Measurements from ENCODE around the gene KLK2. TPM values are rescaled to one million over a fixed set of nuclear protein-coding genes. Genes with fewer than 3 reads are reported as not detected.

Gene KLK2
- polyA plus RNA-seq, 3 donors = not detected

DNA sequence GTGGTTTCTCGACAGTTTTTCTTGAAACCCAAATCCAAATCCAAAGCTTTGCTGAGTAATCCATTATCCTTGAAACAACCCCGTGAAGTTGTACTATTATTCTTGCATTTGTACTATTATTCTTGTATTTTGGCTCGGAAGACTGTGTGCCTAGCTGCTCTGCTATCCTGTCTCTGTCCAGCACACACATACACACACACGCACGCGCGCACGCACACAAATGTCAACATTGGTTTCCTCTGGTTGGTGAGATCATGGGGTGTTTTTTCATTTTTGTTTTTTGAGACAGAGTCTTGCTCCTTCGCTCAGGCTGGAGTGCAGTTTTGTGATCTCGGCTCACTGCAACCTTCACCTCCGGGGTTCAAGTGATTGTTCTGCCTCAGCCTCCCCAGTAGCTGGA lies 52.9 kb downstream of the KLK2 start:
- no peaks in the 10 kb centered on the region for H3K36me3 Mint-ChIP-seq
- WGBS (ENCODE audit: insufficient coverage) = no CpG with 5 or more reads among the region's 11 CpGs
- Histone ChIP-seq H4K20me1 (ENCODE audit: insufficient read depth, low read length) (no peaks in the 10 kb centered on the region), H3K27ac (ENCODE audit: low read depth in 1 of 2, low read length in 2 of 2) (no peak overlapping the region), H3K4me2 (replicated peaks; ENCODE audit: extremely low read depth, low read length, poor library complexity, severe bottlenecking) (no peak overlapping the region), H3K9me3 (replicated peaks in 1 of 2; ENCODE audit: control insufficient read depth in 1 of 2, insufficient read depth in 1 of 2, low read length in 2 of 2) (no peaks in the 10 kb centered on the region), H3K36me3 (replicated peaks in 1 of 2; ENCODE audit: control insufficient read depth in 1 of 2, insufficient read depth in 2 of 2, low read length in 2 of 2) (no peaks in the 10 kb centered on the region), H3K9ac (ENCODE audit: insufficient read depth, low read length, poor library complexity, severe bottlenecking) (no peak overlapping the region), H2AFZ (ENCODE audit: insufficient read depth, low read depth, low read length, poor library complexity, severe bottlenecking) (no peak overlapping the region), H3K4me1 (ENCODE audit: control insufficient read depth in 1 of 2, insufficient read depth in 2 of 2, low read length in 2 of 2) (no peaks in the 10 kb centered on the region), H3K27me3 (ENCODE audit: control insufficient read depth in 2 of 2, insufficient read depth in 2 of 2, low read length in 2 of 2) (peaks cover 0 to 7% of the 10 kb centered on the region in 2 donors), H3K4me3 (replicated peaks in 1 of 3; ENCODE audit: low read depth in 2 of 3, low read length in 3 of 3) (no peak overlapping the region), H3K79me2 (ENCODE audit: insufficient read depth, low read length) (no peaks in the 10 kb centered on the region)
- TF ChIP-seq, protein P1, sequence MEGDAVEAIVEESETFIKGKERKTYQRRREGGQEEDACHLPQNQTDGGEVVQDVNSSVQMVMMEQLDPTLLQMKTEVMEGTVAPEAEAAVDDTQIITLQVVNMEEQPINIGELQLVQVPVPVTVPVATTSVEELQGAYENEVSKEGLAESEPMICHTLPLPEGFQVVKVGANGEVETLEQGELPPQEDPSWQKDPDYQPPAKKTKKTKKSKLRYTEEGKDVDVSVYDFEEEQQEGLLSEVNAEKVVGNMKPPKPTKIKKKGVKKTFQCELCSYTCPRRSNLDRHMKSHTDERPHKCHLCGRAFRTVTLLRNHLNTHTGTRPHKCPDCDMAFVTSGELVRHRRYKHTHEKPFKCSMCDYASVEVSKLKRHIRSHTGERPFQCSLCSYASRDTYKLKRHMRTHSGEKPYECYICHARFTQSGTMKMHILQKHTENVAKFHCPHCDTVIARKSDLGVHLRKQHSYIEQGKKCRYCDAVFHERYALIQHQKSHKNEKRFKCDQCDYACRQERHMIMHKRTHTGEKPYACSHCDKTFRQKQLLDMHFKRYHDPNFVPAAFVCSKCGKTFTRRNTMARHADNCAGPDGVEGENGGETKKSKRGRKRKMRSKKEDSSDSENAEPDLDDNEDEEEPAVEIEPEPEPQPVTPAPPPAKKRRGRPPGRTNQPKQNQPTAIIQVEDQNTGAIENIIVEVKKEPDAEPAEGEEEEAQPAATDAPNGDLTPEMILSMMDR (IDR thresholded peaks at IDR 0.05) = no peak
- H3K27me3 Mint-ChIP-seq (ENCODE audit: low read depth in 3 of 3) = peaks cover 13 to 32% (median 15%) of the 10 kb centered on the region in 3 donors
- peaks cover 0 to 2% (median 0%) of the 10 kb centered on the region in 7 donors for H3K9me3 Mint-ChIP-seq
- peaks cover 11% of the 10 kb centered on the region for H3K4me1 Mint-ChIP-seq
- intact Hi-C loops (cut with micrococcal nuclease) = loop anchor here in 1 of 2 donors (10.0 kb wide), 1 partner anchor 239 kb away; no protein-coding TSS in a partner anchor
- no peak for DNase-seq
- H3K27ac Mint-ChIP-seq = no peak overlapping the region
- no peak overlapping the region for H3K4me3 Mint-ChIP-seq

DNA sequence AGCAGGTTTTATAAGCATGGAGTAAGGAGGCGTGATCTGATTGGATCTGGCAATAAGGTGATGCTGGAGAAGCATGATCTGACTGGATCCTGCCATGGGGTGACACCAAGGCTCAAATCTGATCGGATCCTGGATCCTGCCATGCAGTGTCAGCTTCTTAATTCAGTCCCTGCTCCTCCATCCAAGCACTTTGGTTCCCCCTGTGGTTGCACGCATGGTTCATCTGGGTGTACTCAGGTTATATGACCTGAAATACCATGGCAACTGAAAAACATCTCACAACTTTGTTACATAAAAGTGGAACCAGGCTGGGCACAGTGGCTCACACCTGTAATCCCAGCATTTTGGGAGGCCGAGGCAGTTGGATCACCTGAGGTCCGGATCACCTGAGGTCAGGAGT lies 55.6 kb downstream of the KLK2 start:
- Histone ChIP-seq H3K27me3 (ENCODE audit: control insufficient read depth in 2 of 2, insufficient read depth in 2 of 2, low read length in 2 of 2) (peaks cover 0 to 4% of the 10 kb centered on the region in 2 donors), H4K20me1 (ENCODE audit: insufficient read depth, low read length) (no peaks in the 10 kb centered on the region), H3K9me3 (replicated peaks in 1 of 2; ENCODE audit: control insufficient read depth in 1 of 2, insufficient read depth in 1 of 2, low read length in 2 of 2) (no peaks in the 10 kb centered on the region), H3K9ac (ENCODE audit: insufficient read depth, low read length, poor library complexity, severe bottlenecking) (no peak overlapping the region), H3K27ac (ENCODE audit: low read depth in 1 of 2, low read length in 2 of 2) (no peak overlapping the region), H3K36me3 (replicated peaks in 1 of 2; ENCODE audit: control insufficient read depth in 1 of 2, insufficient read depth in 2 of 2, low read length in 2 of 2) (no peaks in the 10 kb centered on the region), H2AFZ (ENCODE audit: insufficient read depth, low read depth, low read length, poor library complexity, severe bottlenecking) (no peak overlapping the region), H3K4me3 (replicated peaks in 1 of 3; ENCODE audit: low read depth in 2 of 3, low read length in 3 of 3) (no peak overlapping the region), H3K4me1 (ENCODE audit: control insufficient read depth in 1 of 2, insufficient read depth in 2 of 2, low read length in 2 of 2) (no peaks in the 10 kb centered on the region), H3K4me2 (replicated peaks; ENCODE audit: extremely low read depth, low read length, poor library complexity, severe bottlenecking) (no peak overlapping the region), H3K79me2 (ENCODE audit: insufficient read depth, low read length) (no peaks in the 10 kb centered on the region)
- Mint-ChIP-seq H3K4me3 (peak overlapping the region in 1 of 2 donors; percentile 22), H3K9me3 (peaks cover 0 to 2% (median 0%) of the 10 kb centered on the region in 7 donors), H3K36me3 (no peaks in the 10 kb centered on the region), H3K27me3 (ENCODE audit: low read depth in 3 of 3) (peaks cover 17 to 29% (median 21%) of the 10 kb centered on the region in 3 donors), H3K27ac (no peak overlapping the region), H3K4me1 (peaks cover 2% of the 10 kb centered on the region)
- WGBS (ENCODE audit: insufficient coverage) = 88% methylated on average over 5 of the region's 5 CpGs
- intact Hi-C loops (cut with micrococcal nuclease) = loop anchor here in 1 of 2 donors (10.0 kb wide), 1 partner anchor 236 kb away; no protein-coding TSS in a partner anchor
- DNase-seq = no peak
- TF ChIP-seq, protein P1 (IDR thresholded peaks at IDR 0.05) = no peak

Other genes with a start within 250 kb of the KLK2 start
- gene SYT3, start 233.6 kb upstream of the KLK2 start, polyA plus RNA-seq = not detected
- gene C19orf81, start 224.0 kb upstream of the KLK2 start, polyA plus RNA-seq = not detected
- not detected for gene SHANK1, start 153.6 kb upstream of the KLK2 start, polyA plus RNA-seq
- 10 to 100 TPM in 2 of 3 donors, 1 to 10 TPM in 1; 8.2 to 49.1 (median 12.4) TPM for gene CLEC11A, start 150.1 kb upstream of the KLK2 start, polyA plus RNA-seq
- not detected for gene GPR32, start 103.0 kb upstream of the KLK2 start, polyA plus RNA-seq
- not detected for gene ACP4, start 83.0 kb upstream of the KLK2 start, polyA plus RNA-seq
- gene KLK1, start 49.7 kb upstream of the KLK2 start, polyA plus RNA-seq = under 1 TPM in 2 of 3 donors, not detected in 1; 0.66 to 0.72 TPM
- gene KLK15, start 39.9 kb upstream of the KLK2 start, polyA plus RNA-seq = not detected
- gene KLK3, start 18.5 kb upstream of the KLK2 start, polyA plus RNA-seq = not detected
- gene KLK4, start 38.0 kb downstream of the KLK2 start, polyA plus RNA-seq = not detected
- not detected for gene KLK5, start 79.6 kb downstream of the KLK2 start, polyA plus RNA-seq
- gene KLK6, start 96.2 kb downstream of the KLK2 start, polyA plus RNA-seq = not detected
- not detected for gene KLK7, start 110.5 kb downstream of the KLK2 start, polyA plus RNA-seq
- not detected for gene KLK8, start 128.2 kb downstream of the KLK2 start, polyA plus RNA-seq
- not detected for gene KLK10, start 146.3 kb downstream of the KLK2 start, polyA plus RNA-seq
- gene KLK11, start 153.2 kb downstream of the KLK2 start, polyA plus RNA-seq = not detected
- gene KLK12, start 161.6 kb downstream of the KLK2 start, polyA plus RNA-seq = not detected
- not detected for gene KLK13, start 191.7 kb downstream of the KLK2 start, polyA plus RNA-seq
- under 1 TPM in 1 of 3 donors, not detected in 2; 0.29 TPM for gene KLK14, start 209.4 kb downstream of the KLK2 start, polyA plus RNA-seq
- gene CTU1, start 235.0 kb downstream of the KLK2 start, polyA plus RNA-seq = 1 to 10 TPM in 2 of 3 donors, under 1 TPM in 1; 0.75 to 3.0 (median 2.9) TPM

All from CD14-positive monocyte (primary cell).